Astrocyte of the cerebellum (primary cell): ENCODE measurements around the gene KCNK13.

Experiments
- DNase-seq: peaks from one replicate; pipeline ENCODE4 v3.0.0-alpha.2; 2011; ENCODE audit warnings: low read depth
- H3K4me3 ChIP-seq: 2 replicates; pipeline ENCODE4 v1.5.1; 2011; ENCODE audit warnings: mild to moderate bottlenecking, low read depth, low read length, moderate library complexity
- in situ Hi-C: cut with HindIII; loops from 2 replicates; pipeline ENCODE4 v1.10.0; 2017; ENCODE audit warnings: low sequenced_read_pairs
- TF ChIP-seq, protein P1 (sequence below): IDR thresholded peaks from 2 replicates; pipeline ENCODE4 v1.5.1; 2012; ENCODE audit warnings: low read length, low read depth, moderate library complexity, mild to moderate bottlenecking; ENCODE audit errors: missing control alignments

The KCNK13 gene

DNA sequence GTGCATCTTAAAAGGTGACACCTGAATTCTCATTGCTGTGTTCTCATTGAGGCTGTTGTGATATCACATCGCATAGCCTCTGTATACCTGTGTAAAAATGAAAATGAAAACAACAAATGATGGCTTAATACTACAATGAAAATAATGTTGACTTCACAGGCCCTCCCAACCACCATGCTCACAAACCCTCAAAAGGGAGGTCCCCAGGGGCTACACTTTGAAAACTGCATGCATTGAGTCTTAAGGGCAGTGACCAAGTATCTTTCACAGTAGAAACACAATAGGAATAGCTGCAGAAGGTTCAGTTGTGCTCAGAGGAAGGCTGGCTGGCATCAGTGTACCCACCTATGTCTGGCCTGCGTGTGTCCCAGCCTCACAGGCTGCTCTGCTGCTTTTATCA lies 27.6 kb upstream of the KCNK13 start:
- TF ChIP-seq, protein P1, sequence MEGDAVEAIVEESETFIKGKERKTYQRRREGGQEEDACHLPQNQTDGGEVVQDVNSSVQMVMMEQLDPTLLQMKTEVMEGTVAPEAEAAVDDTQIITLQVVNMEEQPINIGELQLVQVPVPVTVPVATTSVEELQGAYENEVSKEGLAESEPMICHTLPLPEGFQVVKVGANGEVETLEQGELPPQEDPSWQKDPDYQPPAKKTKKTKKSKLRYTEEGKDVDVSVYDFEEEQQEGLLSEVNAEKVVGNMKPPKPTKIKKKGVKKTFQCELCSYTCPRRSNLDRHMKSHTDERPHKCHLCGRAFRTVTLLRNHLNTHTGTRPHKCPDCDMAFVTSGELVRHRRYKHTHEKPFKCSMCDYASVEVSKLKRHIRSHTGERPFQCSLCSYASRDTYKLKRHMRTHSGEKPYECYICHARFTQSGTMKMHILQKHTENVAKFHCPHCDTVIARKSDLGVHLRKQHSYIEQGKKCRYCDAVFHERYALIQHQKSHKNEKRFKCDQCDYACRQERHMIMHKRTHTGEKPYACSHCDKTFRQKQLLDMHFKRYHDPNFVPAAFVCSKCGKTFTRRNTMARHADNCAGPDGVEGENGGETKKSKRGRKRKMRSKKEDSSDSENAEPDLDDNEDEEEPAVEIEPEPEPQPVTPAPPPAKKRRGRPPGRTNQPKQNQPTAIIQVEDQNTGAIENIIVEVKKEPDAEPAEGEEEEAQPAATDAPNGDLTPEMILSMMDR: no peak
- no peak overlapping the region for H3K4me3 ChIP-seq
- no peak for DNase-seq
- in situ Hi-C loops: no loop called here

DNA sequence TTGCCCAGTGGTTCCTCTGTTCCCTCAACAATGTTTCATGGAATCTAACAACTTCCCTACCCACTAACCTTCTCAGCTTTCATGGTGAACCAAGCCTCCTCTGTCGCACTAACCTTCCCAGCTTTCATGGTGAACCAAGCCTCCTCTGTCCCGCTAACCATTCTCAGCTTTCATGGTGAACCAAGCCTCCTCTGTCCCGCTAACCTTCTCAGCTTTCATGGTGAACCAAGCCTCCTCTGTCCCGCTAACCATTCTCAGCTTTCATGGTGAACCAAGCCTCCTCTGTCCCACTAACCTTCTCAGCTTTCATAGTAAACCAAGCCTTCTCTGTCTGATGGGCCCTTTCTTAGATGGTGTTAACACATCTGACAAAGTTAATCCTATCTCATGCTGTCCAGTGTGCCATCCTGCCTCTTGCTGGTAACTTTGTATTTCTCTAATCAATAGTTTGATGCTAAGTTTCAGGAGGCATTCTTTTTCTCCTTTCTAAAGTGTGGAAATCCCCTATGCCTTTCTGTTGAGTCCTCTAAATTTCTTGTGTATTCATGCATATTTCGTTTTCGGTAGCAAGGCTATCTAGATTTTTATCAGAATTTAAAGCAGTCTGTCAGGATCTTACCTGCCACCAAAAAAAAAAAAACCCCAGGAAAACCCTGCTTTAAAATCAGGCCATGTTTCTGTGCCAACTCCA lies 26.8 kb upstream of the KCNK13 start:
- no peak for DNase-seq
- in situ Hi-C loops: no loop called here
- H3K4me3 ChIP-seq: no peak overlapping the region
- TF ChIP-seq, protein P1: no peak

DNA sequence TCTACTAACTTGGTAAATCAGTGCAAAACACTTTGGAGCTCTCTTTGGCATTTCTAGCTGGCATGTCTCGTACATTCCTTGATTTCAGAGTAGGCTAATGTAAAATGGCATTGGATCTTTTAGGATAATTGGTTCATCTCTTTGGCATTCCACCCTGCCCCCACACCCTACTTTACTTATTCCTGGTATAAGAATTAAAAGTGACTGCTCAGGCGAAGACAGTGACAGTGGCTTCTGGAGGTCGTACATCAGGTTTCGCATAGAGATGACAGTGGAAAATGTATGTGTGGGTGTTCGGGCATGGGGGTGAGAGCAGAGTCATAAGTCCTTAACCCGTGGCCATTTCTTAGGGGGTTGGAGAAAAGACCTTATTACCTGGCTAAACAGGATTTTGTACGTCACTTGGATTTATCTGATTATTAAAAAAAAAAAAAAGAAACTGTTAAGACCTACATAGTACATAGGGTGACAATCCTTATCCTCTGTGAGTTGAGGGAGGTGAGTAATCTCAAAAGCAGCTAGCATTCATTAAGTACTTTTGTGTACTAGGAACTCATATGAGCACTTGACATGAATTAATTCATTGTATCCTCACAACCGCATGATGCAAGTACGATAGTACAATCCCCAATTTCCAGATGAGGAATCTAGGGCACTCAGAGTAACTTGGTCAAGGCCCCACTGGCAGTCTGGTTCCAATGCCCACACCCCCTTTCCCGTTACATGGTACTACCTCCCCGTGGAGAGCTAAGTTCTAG lies 22.4 kb upstream of the KCNK13 start:
- in situ Hi-C loops: no loop called here
- TF ChIP-seq, protein P1: no peak
- no peak for DNase-seq
- H3K4me3 ChIP-seq: no peak overlapping the region

DNA sequence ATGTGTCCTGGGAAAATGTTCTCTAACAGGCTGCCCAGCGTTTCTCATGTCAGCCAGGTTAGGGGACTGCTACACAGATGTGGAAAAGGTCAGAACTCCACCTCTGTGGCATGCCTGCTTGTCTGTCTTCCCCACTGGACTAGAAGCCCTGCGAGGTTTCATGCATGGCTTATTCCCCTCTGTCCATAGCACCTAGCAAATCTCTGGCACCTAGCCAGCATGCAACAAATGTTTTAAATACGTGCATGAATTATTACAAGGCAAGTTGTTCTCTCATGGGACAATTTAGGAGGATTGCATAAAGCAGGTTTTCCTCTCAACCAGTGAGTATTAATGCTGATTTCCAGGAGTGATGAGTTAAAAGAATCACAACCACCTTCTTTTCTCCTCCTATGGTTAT lies 21.4 kb upstream of the KCNK13 start:
- in situ Hi-C loops: no loop called here
- DNase-seq: no peak
- TF ChIP-seq, protein P1: no peak
- H3K4me3 ChIP-seq: no peak overlapping the region

DNA sequence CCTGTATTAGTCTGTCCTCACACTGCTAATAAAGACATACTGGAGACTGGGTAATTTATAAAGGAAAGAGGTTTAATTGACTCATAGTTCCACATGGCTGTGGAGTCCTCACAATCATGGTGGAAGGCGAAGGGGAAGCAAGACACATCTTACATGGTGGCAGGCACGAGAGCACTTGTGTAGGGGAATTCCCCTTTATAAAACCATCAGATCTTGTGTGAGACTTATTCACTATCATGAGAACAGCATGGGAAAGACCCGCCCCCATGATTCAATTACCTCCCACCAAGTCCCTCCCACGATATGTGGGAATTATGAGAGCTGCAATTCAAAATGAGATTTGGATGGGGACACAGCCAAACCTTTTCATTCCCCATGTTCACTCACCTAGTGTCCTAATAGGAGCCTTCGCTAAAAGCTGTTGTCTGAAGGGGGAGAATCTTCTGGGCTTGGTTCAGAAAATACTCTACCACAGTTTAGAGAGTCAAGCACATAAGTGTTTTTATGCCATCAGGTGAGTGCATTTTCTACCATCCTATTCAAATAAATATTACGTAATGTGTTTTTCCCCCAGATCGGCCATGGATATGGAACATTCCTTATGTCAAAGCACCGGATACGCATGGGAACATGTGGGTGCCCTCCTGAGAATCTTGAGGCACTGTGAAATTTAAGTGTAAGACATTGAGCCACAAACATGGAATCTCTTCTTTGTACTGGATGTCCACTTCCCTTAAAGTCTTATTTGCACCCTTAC lies 19.1 kb upstream of the KCNK13 start:
- TF ChIP-seq, protein P1: no peak
- in situ Hi-C loops: no loop called here
- DNase-seq: no peak
- no peak overlapping the region for H3K4me3 ChIP-seq

DNA sequence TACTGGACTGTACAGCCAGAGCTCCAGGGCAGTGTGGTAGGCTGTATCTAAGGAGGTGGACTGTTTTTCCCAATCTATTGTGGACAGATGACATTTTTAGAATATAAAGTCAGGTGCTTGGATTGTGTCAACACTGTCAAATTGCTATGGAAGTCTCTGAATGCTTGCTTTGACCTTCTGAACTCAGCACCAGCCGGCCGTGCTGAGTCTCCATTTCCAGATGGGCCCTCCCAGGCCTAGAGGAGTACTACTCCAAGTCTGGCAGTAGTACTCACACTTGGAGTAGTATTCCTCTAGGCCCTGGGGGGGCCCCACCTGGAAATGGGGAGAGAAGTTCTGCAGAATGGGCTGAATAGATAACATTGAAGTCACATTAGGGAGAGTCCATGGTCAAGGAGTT lies 16.2 kb upstream of the KCNK13 start:
- no peak for DNase-seq
- in situ Hi-C loops: no loop called here
- TF ChIP-seq, protein P1: no peak

More for the DNA sequence above, 16.2 kb upstream of the KCNK13 start:
- no peak overlapping the region for H3K4me3 ChIP-seq
